GM23338 (cell line): ENCODE measurements around the gene POLR2A. TPM values are rescaled to one million over a fixed set of nuclear protein-coding genes. Genes with fewer than 3 reads are reported as not detected.

Experiments used
- ATAC-seq: fragments of 200-7000 bp; cut with Tn5 transposase; 3 replicates; pipeline ENCODE4 v1.9.1; 2020
- DNase-seq: peaks from one replicate; pipeline ENCODE4 v3.0.0-alpha.2; 2015; ENCODE audit warnings: low spot score
- H2AFZ ChIP-seq: fragments of 200-600 bp; sonication (generic); 2 replicates; pipeline ENCODE4 v1.8.0; 2016; ENCODE audit warnings: antibody characterized with exemption, mild to moderate bottlenecking, moderate library complexity
- H3F3A ChIP-seq: fragments of 200-600 bp; sonication (generic); replicated peaks from 2 replicates; pipeline ENCODE4 v1.8.0; 2017; ENCODE audit warnings: antibody characterized with exemption, mixed run types, low read depth
- H3K27ac ChIP-seq: fragments of 200-600 bp; sonication (generic); 2 replicates; pipeline ENCODE4 v1.6.1; 2016; ENCODE audit warnings: low read depth
- H3K27me3 ChIP-seq: fragments of 200-600 bp; sonication (generic); 2 replicates; pipeline ENCODE4 v1.8.0; 2016; ENCODE audit warnings: mild to moderate bottlenecking, mixed run types, moderate library complexity; ENCODE audit not compliant: insufficient read depth
- H3K36me3 ChIP-seq: fragments of 200-600 bp; sonication (generic); 2 replicates; pipeline ENCODE4 v1.8.0; 2016; ENCODE audit warnings: mild to moderate bottlenecking; ENCODE audit not compliant: insufficient read depth
- H3K4me1 ChIP-seq: fragments of 200-600 bp; sonication (generic); 2 replicates; pipeline ENCODE4 v1.8.0; 2016; ENCODE audit warnings: mild to moderate bottlenecking, moderate library complexity; ENCODE audit not compliant: insufficient read depth
- H3K4me2 ChIP-seq: fragments of 200-600 bp; sonication (generic); 2 replicates; pipeline ENCODE4 v1.7.1; 2017; ENCODE audit warnings: mixed run types
- H3K4me3 ChIP-seq: fragments of 200-600 bp; sonication (generic); 2 replicates; pipeline ENCODE4 v1.6.1; 2016; ENCODE audit warnings: mixed run types
- H3K79me2 ChIP-seq: fragments of 200-600 bp; sonication (generic); replicated peaks from 2 replicates; pipeline ENCODE4 v1.8.0; 2017; ENCODE audit warnings: mild to moderate bottlenecking; ENCODE audit not compliant: insufficient read depth
- H3K9me2 ChIP-seq: fragments of 200-600 bp; sonication (generic); 2 replicates; pipeline ENCODE4 v1.8.0; 2017; ENCODE audit not compliant: insufficient read depth
- H4K20me1 ChIP-seq: fragments of 200-600 bp; sonication (generic); replicated peaks from 2 replicates; pipeline ENCODE4 v1.8.0; 2017; ENCODE audit warnings: mild to moderate bottlenecking; ENCODE audit not compliant: insufficient read depth
- H3K27ac Mint-ChIP-seq: 2 replicates; pipeline ENCODE4 v1.8.0; 2020; ENCODE audit warnings: inconsistent platforms, mild to moderate bottlenecking, moderate library complexity, mixed read lengths
- H3K27me3 Mint-ChIP-seq: 3 replicates; pipeline ENCODE4 v1.8.0; 2022; ENCODE audit warnings: low read depth, mild to moderate bottlenecking, moderate library complexity, mixed read lengths, inconsistent platforms; ENCODE audit not compliant: insufficient read depth, poor library complexity
- H3K36me3 Mint-ChIP-seq: 3 replicates; pipeline ENCODE4 v1.8.0; 2021; ENCODE audit warnings: low read depth, mild to moderate bottlenecking, inconsistent platforms, moderate library complexity, mixed read lengths
- H3K4me1 Mint-ChIP-seq: 3 replicates; pipeline ENCODE4 v1.8.0; 2020; ENCODE audit warnings: mild to moderate bottlenecking, inconsistent platforms, mixed read lengths
- H3K4me3 Mint-ChIP-seq: 3 replicates; pipeline ENCODE4 v1.8.0; 2021; ENCODE audit warnings: moderate library complexity, mild to moderate bottlenecking, inconsistent platforms, mixed read lengths
- H3K9me3 Mint-ChIP-seq: 3 replicates; pipeline ENCODE4 v1.8.0; 2020; ENCODE audit warnings: moderate library complexity, mild to moderate bottlenecking, inconsistent platforms, mixed read lengths
- EZH2phosphoT487 ChIP-seq: fragments of 200-600 bp; sonication (generic); IDR thresholded peaks from one replicate; pipeline ENCODE4 v1.8.1; 2018; ENCODE audit warnings: antibody characterized with exemption; ENCODE audit not compliant: unreplicated experiment
- JUNB ChIP-seq: IDR thresholded peaks from one replicate; pipeline ENCODE4 v1.6.1; 2016; ENCODE audit warnings: antibody characterized with exemption; ENCODE audit not compliant: unreplicated experiment
- REST ChIP-seq: IDR thresholded peaks from one replicate; pipeline ENCODE4 v1.6.1; 2018; ENCODE audit warnings: antibody characterized with exemption; ENCODE audit not compliant: unreplicated experiment
- ZNF462 ChIP-seq: fragments of 250-450 bp; sonication (Bioruptor Pico); IDR thresholded peaks from 2 replicates; pipeline ENCODE4 v1.5.0; 2020; ENCODE audit warnings: mild to moderate bottlenecking, moderate library complexity
- polyA plus RNA-seq: library from polyadenylated mRNA; unstranded; fragments of >200 nt; fragmentation: Nextera tagmentation; extraction: Ambion mirVana; gene quantifications from 2 replicates; pipeline ENCODE4 v1.2.1, GENCODE V29; 2016
- total RNA-seq: library from RNA; depleted of rRNA; stranded (reverse); fragments of >200 nt; shearing (Covaris generic); gene quantifications from 2 replicates; pipeline ENCODE4 v1.2.3, GENCODE V29; 2014

POLR2A gene
- total and polyA plus RNA-seq, 2 experiments from 2014 or later, result 56.8 to 151 TPM

DNA sequence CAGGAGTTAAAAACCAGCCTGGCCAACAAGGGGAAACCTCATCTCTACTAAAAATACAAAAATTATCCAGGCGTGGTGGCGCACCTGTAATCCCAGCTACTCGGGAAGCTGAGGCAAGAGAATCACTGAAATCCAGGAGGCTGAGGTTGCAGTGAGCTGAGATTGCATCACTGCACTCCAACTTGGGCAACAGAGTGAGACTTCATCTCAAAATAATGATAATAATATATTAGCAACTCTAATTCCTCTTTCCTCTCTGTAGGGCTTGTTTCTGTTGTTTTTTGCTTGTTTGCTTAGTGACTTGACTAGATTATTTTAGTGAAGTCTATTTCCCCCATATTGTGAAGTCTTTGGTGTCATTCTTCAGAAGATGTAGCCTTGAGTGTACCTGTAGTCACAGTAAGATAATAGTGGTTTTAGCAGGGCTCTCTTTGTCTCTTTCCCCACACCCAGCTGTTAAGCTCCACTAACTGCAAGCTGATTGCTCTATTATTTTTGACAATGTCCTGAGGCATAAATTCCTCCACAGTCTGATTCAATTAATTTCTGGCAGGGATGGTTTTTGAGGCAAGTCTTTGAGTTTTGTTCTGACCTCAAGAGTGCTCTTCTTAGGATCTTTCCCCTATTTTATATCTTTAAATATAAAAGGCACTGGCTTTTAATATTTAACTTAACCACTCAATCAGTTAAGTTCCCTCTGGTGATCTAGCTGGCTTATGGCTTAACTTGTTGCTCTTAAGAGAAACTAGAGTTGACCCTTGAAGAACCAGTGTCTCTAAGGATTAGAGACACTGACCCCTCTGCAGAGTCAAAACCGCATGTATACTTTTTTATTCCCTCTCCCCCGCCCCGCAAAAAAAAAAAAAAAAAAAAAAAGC is 46.1 kb downstream of the POLR2A start:
- Histone ChIP-seq H3K79me2 (no peaks in the 10 kb centered on the region), H3F3A (no peaks in the 10 kb centered on the region), H3K36me3 (no peaks in the 10 kb centered on the region), H3K4me3 (no peak overlapping the region), H3K27me3 (no peaks in the 10 kb centered on the region), H3K27ac (no peak overlapping the region), H3K4me1 (no peaks in the 10 kb centered on the region), H3K4me2 (no peak overlapping the region), H2AFZ (no peak overlapping the region), H4K20me1 (no peaks in the 10 kb centered on the region), H3K9me2 (no peaks in the 10 kb centered on the region)
- H3K27me3 Mint-ChIP-seq, result peaks cover 4% of the 10 kb centered on the region
- H3K9me3 Mint-ChIP-seq, result peaks cover 49% of the 10 kb centered on the region
- peaks cover 13% of the 10 kb centered on the region; the same call in 2 of the 3 replicates for H3K36me3 Mint-ChIP-seq
- TF ChIP-seq ZNF462 (no peak), JUNB (no peak), REST (no peak), EZH2phosphoT487 (no peak)
- DNase-seq (no peak), ATAC-seq (no peak)
- no peak overlapping the region for H3K27ac Mint-ChIP-seq
- no peak overlapping the region; the same call in 2 of the 3 replicates for H3K4me3 Mint-ChIP-seq
- no peaks in the 10 kb centered on the region for H3K4me1 Mint-ChIP-seq
